Osteoblast (primary cell): ENCODE measurements around the gene HSD17B14. TPM values are rescaled to one million over a fixed set of nuclear protein-coding genes. Genes with fewer than 3 reads are reported as not detected.

Experiments used
- DNase-seq: peaks from one replicate; pipeline ENCODE4 v3.0.0; 2011; ENCODE audit warnings: low spot score, mixed read lengths; ENCODE audit not compliant: insufficient read length; ENCODE audit errors: missing footprints
- H2AFZ ChIP-seq: 2 replicates; pipeline ENCODE4 v1.6.0; 2011; ENCODE audit warnings: mild to moderate bottlenecking, low read length
- H3K27ac ChIP-seq: 2 replicates; pipeline ENCODE4 v1.5.1; 2011; ENCODE audit warnings: mild to moderate bottlenecking, low read depth, low read length, moderate library complexity
- H3K27me3 ChIP-seq: 2 replicates; pipeline ENCODE4 v1.6.0; 2012; ENCODE audit warnings: mild to moderate bottlenecking, control low read depth, inconsistent platforms, low read length, moderate library complexity; ENCODE audit not compliant: insufficient read depth
- H3K36me3 ChIP-seq: 2 replicates; pipeline ENCODE4 v1.5.1; 2011; ENCODE audit warnings: mild to moderate bottlenecking, low read length, control low read depth, moderate library complexity; ENCODE audit not compliant: insufficient read depth
- H3K4me1 ChIP-seq: 2 replicates; pipeline ENCODE4 v1.5.1; 2011; ENCODE audit warnings: mild to moderate bottlenecking, low read length, control low read depth, moderate library complexity; ENCODE audit not compliant: insufficient read depth
- H3K4me2 ChIP-seq: 2 replicates; pipeline ENCODE4 v1.6.0; 2011; ENCODE audit warnings: mild to moderate bottlenecking, low read length; ENCODE audit not compliant: insufficient read depth
- H3K4me3 ChIP-seq: fragments of 200-600 bp; sonication (generic); 3 replicates; pipeline ENCODE4 v1.5.1; 2012; ENCODE audit warnings: mild to moderate bottlenecking, low read length, inconsistent platforms; ENCODE audit not compliant: insufficient read depth
- H3K79me2 ChIP-seq: 2 replicates; pipeline ENCODE4 v1.6.0; 2012; ENCODE audit warnings: mild to moderate bottlenecking, low read length, control low read depth, inconsistent platforms; ENCODE audit not compliant: insufficient read depth
- H3K9me3 ChIP-seq: 2 replicates; pipeline ENCODE4 v1.5.1; 2011; ENCODE audit warnings: low read depth, low read length, control low read depth
- H4K20me1 ChIP-seq: 2 replicates; pipeline ENCODE4 v1.6.0; 2012; ENCODE audit warnings: mild to moderate bottlenecking, low read length, control low read depth; ENCODE audit not compliant: insufficient read depth
- total RNA-seq: library from RNA; depleted of rRNA; stranded (reverse); fragments of >200 nt; gene quantifications from 2 replicates; pipeline ENCODE4 v1.2.3, GENCODE V29; 2012
- TF ChIP-seq, protein P1 (sequence below): IDR thresholded peaks from 2 replicates; pipeline ENCODE4 v1.5.1; 2011; ENCODE audit warnings: mild to moderate bottlenecking, low read depth, low read length, moderate library complexity; ENCODE audit errors: extremely low read depth

HSD17B14 gene
- total RNA-seq, 1 donor: 1.8 TPM

DNA sequence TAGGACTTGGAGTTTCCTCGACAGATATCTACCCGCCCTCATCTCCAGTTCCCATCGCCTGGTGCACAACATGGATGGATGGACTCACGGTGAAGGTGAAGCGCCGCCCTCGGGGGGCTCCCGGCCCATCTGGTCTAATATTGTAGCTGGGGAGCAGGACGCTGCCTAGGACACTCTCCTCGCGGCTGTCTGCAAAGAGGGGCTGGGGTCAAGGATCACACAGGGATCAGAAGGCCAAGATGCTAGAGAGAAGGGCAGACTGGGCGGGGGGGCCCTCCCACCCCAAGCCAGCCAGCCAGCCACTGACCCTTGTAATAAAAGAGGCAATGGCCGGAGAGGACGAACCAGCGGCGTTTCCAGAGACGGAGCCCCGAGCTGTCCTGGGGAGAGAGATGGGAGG is 25.0 kb upstream of the HSD17B14 start:
- no peak for DNase-seq
- H3K27me3 ChIP-seq: no peaks in the 10 kb centered on the region
- peaks cover 52% of the 10 kb centered on the region for H3K36me3 ChIP-seq
- TF ChIP-seq, protein P1, sequence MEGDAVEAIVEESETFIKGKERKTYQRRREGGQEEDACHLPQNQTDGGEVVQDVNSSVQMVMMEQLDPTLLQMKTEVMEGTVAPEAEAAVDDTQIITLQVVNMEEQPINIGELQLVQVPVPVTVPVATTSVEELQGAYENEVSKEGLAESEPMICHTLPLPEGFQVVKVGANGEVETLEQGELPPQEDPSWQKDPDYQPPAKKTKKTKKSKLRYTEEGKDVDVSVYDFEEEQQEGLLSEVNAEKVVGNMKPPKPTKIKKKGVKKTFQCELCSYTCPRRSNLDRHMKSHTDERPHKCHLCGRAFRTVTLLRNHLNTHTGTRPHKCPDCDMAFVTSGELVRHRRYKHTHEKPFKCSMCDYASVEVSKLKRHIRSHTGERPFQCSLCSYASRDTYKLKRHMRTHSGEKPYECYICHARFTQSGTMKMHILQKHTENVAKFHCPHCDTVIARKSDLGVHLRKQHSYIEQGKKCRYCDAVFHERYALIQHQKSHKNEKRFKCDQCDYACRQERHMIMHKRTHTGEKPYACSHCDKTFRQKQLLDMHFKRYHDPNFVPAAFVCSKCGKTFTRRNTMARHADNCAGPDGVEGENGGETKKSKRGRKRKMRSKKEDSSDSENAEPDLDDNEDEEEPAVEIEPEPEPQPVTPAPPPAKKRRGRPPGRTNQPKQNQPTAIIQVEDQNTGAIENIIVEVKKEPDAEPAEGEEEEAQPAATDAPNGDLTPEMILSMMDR: no peak
- H2AFZ ChIP-seq: no peak overlapping the region
- H3K4me3 ChIP-seq: no peak overlapping the region
- no peak overlapping the region for H3K4me2 ChIP-seq
- no peaks in the 10 kb centered on the region for H3K4me1 ChIP-seq
- H3K79me2 ChIP-seq: peaks cover 5% of the 10 kb centered on the region
- peaks cover 3% of the 10 kb centered on the region for H4K20me1 ChIP-seq
- H3K27ac ChIP-seq: no peak overlapping the region
- H3K9me3 ChIP-seq: no peaks in the 10 kb centered on the region

DNA sequence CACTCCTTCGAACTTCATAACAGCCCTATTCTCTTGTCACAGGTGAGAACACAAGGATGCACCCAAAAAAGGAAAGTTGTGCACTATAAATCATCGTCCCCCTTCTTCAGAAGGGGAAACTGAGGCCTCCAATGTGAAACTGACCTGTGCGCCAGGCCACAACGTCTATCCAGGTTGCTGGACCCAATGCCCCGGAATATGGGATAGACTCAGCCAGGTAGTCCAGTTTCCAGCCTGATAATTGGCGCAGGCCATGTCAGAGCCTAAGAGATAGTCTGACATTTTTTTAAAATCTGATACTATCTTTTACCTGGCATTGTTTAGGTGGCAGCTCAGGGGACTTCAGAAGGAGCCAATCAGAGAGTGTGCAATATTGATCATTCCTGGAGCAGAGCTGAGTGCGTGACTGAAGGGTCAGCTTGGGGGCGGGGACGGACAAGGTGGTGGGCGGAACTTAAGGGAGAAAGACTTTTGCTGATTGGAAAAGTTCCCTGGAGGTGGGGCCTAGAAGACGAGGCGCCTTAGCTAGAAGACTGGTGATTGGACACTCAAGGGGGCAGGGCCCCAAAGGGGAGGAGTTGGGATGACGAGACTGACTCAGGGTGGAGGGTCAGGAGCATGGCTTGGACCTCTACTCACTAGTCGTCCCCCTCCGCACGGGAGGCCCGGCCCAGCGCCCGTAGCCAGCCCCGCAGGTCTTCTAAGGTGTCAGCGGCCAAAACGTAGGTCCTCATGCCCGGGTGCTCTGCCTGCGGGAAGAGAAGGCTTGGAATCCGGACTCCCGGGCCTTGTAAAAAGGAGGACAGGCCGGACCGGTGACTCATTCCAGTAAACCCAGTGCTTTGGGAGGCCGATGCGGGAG is 23.7 kb upstream of the HSD17B14 start:
- H3K4me3 ChIP-seq: no peak overlapping the region
- no peaks in the 10 kb centered on the region for H4K20me1 ChIP-seq
- H3K79me2 ChIP-seq: peaks cover 2% of the 10 kb centered on the region
- H3K4me2 ChIP-seq: no peak overlapping the region
- no peak overlapping the region for H2AFZ ChIP-seq
- no peaks in the 10 kb centered on the region for H3K9me3 ChIP-seq
- no peak overlapping the region for H3K27ac ChIP-seq
- H3K36me3 ChIP-seq: peaks cover 47% of the 10 kb centered on the region
- DNase-seq: peak; percentile 18
- H3K4me1 ChIP-seq: no peaks in the 10 kb centered on the region
- TF ChIP-seq, protein P1: no peak
- no peaks in the 10 kb centered on the region for H3K27me3 ChIP-seq

DNA sequence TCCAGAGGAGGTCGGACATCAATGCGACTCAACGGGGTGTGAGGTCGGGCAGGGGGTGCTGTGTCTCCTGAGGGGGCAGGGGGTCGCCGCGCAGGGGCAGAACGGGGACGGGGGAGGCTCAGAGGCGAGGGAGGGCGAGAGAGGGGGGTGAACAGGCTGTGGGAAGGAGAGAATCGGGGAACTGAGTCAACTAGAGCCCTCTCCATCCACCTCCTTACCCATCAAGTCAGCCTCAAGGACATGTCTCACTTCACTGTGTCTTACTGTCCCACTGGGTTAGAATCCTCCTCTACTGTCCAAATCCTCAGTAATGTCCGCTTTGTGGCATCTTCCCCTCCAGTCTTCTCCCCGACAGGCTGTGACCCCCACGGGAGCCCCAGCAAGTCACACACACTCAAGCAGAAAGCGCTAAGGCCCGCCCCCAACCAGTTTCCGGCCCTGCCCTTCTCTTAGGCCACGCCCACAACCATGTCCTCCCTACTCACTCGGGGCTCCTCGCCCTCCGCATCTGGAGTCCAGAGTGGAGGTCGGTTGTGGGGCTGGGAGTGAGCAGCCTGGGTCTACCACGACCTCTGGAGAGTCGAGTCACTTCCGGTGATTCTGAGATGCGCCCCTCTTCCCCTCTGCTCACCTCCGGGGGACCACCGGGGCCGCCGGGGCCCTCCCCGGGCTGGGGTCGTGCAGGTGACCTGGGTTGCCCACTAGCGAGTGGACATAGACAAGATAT is 22.9 kb upstream of the HSD17B14 start:
- peak; percentile 48 for DNase-seq
- no peaks in the 10 kb centered on the region for H3K27me3 ChIP-seq
- TF ChIP-seq, protein P1: no peak
- H3K36me3 ChIP-seq: peaks cover 44% of the 10 kb centered on the region
- no peak overlapping the region for H3K27ac ChIP-seq
- no peaks in the 10 kb centered on the region for H4K20me1 ChIP-seq
- H2AFZ ChIP-seq: no peak overlapping the region
- no peaks in the 10 kb centered on the region for H3K4me1 ChIP-seq
- H3K9me3 ChIP-seq: no peaks in the 10 kb centered on the region
- H3K4me3 ChIP-seq: no peak overlapping the region
- no peak overlapping the region for H3K4me2 ChIP-seq
- no peaks in the 10 kb centered on the region for H3K79me2 ChIP-seq

DNA sequence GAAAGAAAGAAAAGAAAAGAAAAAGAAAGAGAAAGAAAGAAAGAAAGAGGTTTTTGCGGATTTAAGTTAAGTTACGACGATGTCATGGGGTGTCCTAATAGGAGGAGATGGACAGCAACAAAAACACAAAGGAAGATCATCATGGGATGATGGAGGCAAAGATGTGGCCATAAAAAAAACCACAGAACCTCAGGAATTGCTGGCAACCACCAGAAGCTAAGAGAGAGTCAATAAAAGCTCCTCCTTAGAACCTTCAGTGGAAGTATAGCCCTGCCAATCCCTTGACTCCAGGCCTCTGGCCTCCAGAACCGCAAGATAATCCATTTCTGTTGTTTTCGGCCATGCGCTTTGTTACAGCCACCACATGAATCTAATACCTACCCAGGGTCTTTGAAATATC is 20.6 kb upstream of the HSD17B14 start:
- Histone ChIP-seq H3K27ac (no peak overlapping the region), H3K79me2 (no peaks in the 10 kb centered on the region), H3K36me3 (peaks cover 47% of the 10 kb centered on the region), H4K20me1 (no peaks in the 10 kb centered on the region), H3K4me1 (peaks cover 4% of the 10 kb centered on the region), H3K4me3 (no peak overlapping the region), H3K4me2 (no peak overlapping the region), H2AFZ (no peak overlapping the region), H3K9me3 (no peaks in the 10 kb centered on the region), H3K27me3 (no peaks in the 10 kb centered on the region)
- TF ChIP-seq, protein P1: no peak
- peak; percentile 80 for DNase-seq
